Endometrial microvascular endothelial cells (primary cell): ENCODE data around the gene SYNPO2. TPM values are rescaled to one million over a fixed set of nuclear protein-coding genes. Genes with fewer than 3 reads are reported as not detected.

Source experiments
- in situ Hi-C: cut with HindIII; loops from 2 replicates; pipeline ENCODE4 v1.10.0; 2017; ENCODE audit warnings: low sequenced_read_pairs, low pct_unique_long_range_greater_than_20kb; ENCODE audit errors: inconsistent ontology term
- total RNA-seq: library from RNA; depleted of rRNA; stranded (reverse); fragments of >200 nt; gene quantifications from one replicate; pipeline ENCODE4 v1.2.3, GENCODE V29; 2015; ENCODE audit errors: inconsistent ontology term

The SYNPO2 gene, protein sequence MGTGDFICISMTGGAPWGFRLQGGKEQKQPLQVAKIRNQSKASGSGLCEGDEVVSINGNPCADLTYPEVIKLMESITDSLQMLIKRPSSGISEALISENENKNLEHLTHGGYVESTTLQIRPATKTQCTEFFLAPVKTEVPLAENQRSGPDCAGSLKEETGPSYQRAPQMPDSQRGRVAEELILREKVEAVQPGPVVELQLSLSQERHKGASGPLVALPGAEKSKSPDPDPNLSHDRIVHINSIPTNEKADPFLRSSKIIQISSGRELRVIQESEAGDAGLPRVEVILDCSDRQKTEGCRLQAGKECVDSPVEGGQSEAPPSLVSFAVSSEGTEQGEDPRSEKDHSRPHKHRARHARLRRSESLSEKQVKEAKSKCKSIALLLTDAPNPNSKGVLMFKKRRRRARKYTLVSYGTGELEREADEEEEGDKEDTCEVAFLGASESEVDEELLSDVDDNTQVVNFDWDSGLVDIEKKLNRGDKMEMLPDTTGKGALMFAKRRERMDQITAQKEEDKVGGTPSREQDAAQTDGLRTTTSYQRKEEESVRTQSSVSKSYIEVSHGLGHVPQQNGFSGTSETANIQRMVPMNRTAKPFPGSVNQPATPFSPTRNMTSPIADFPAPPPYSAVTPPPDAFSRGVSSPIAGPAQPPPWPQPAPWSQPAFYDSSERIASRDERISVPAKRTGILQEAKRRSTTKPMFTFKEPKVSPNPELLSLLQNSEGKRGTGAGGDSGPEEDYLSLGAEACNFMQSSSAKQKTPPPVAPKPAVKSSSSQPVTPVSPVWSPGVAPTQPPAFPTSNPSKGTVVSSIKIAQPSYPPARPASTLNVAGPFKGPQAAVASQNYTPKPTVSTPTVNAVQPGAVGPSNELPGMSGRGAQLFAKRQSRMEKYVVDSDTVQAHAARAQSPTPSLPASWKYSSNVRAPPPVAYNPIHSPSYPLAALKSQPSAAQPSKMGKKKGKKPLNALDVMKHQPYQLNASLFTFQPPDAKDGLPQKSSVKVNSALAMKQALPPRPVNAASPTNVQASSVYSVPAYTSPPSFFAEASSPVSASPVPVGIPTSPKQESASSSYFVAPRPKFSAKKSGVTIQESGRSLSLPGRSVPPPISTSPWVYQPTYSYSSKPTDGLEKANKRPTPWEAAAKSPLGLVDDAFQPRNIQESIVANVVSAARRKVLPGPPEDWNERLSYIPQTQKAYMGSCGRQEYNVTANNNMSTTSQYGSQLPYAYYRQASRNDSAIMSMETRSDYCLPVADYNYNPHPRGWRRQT
- 0.19 TPM for total RNA-seq

DNA sequence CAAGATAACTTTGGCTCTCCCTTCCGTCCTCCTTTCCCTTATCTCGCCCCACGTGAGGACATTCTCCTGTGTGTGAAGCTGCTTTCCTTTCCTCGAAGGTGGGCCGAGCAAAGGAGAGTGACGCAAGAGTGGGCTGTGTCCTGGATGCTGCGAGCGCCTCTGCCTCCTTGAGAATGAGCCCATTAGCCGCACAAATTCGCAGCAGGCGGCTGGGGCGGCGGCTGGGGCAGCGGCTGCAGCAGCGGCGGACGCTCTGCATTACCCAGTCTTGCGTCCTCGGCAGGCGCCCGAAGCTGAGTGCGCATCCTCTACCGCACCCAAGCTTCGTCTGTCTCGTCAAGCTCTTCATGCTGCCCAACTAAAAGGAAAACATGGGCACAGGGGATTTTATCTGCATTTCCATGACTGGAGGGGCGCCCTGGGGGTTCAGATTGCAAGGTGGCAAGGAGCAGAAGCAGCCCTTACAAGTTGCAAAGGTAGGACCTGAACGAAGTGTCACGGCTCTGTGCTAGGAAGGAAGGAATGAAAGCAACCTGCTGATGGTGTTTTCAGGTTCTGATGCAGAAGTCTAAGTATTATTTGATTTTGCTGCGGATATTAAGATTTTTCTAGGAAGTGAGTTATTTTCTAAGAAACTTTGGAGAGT is at the start of gene SYNPO2:
Gene SYNPO2, plus strand, starts transcription at position 189 of the 646 bp plus-strand sequence. Its CDS starts 183 bp downstream, at position 372.
- in situ Hi-C loops = no loop called here

DNA sequence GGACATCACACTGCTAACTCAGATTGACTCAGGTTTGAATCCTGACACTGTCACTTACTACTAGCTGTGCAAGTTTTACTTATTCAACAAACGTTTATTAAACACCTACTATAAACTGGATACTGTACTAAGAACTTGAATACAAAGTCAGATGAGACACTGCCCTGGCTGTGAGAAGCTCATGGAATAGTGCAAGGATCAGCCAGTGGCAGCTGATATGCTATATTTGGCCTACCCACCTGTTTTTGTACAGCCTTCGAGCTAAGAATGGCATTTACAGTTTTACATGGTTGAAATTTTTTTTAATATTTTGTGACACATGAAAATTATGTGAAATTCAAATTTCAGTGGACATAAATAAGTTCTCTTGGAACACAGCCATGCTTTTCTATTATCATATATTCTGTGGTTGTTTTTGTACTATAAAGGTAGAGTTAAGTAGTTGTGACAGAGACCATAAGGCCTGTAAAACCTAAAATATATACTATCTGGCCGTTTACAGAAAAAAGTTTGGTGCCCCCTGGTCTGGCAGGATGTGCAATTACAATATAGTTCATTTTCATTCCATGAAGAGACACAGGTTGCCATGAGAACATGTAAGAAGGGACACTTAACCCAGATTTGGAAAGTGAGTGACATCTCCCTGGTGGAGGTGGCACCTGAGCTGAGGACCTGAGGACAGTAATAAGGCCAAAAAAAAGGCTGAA is 49.3 kb upstream of the SYNPO2 start:
- in situ Hi-C loops = no loop called here

DNA sequence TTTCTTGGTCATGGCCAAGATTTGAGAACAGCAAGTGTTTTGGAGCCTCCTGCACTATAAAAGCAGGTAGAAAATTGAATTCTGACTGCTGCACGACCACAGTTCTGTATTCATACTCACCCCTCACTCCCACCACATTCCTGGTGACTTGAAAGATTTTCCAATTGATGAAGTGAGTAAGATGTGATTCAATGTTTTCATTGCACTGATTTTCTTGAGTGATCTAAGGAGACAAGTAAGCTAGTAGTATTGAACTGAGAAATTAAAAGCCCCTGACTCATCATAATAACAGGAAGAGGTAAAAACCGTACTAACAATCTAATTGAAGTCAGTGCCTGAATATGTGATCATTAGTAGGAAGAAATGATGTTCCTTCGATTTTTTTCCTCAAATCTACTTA is 46.6 kb upstream of the SYNPO2 start:
- in situ Hi-C loops = no loop called here

DNA sequence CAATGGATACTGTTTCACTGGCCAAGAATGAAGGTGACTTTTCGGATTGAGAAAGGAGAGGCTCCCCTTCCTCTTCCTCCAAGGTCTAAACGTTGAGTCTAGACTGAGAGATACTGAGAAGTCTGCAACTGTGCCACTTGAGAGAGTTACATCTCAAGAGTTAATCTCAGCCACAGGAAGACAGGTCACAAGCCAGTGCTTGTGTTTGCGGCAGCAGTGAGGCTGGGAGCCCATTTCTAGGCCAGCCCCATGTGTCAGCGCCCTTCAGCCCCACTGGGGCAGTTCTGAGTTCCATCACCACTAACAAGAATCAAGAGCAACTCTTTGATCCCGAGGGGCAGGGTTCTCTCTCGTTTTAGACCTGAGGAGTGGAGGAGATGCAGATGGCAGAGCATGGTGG is 45.4 kb upstream of the SYNPO2 start:
- in situ Hi-C loops = no loop called here

DNA sequence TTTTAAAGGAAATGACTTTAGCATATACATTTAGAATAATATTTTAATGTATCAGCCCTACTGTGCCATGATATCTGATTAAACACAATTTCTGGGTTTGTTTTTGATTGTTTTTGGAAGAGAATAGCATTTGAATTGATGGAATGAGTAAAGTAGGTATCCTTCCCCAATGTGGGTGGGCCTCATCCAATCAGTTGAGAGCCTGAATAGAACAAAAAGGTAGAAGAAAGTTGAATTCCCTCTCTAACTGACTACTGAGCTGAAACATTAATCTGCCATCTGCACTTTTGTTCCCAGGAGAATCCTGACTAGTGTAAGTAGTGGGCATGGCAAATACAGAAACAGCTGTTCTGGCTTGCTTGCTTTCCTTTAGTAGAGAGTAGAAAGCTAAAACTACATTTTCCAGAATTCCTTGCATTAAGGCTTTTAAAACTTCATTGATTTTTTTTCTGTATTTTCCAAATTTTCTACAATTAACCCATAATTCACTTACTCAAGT is 43.1 kb upstream of the SYNPO2 start:
- in situ Hi-C loops = no loop called here

DNA sequence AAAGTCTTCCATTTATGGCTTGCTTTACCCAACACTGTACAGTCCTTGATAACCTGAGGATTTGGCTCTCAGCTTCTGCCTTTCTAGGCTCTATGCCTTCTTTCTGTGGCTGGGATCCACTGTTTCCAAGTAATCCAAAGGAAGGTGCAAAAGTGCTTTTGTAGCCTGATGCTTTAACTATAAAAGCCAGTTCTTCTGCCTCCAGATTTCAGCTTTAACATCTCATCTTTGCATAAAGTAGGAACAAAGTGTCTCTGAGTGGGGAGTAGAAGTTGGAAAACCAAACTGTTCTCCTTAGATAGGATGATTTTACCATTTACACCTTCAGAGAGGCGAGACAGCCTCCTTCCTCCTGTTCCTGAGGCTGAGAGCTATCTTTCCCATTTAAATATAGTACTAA is 41.7 kb upstream of the SYNPO2 start:
- in situ Hi-C loops = no loop called here

DNA sequence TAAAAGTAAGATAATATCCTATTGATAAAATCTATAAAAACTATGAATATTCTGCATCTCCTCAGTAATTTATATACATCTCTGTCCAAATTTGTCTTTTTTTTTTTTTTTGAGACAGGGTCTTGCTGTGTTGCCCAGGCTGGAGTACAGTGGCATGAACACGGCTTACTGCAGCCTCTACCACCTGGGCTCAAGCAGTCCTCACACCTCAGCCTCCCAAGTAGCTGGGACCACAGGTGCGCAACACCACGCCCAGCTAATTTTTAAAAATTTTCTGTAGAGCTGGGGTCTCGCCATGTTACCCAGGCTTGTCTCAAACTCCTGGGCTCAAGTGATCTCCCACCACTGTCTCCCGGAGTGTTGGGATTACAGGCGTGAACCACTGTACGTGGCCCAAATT is 40.4 kb upstream of the SYNPO2 start:
- in situ Hi-C loops = no loop called here

DNA sequence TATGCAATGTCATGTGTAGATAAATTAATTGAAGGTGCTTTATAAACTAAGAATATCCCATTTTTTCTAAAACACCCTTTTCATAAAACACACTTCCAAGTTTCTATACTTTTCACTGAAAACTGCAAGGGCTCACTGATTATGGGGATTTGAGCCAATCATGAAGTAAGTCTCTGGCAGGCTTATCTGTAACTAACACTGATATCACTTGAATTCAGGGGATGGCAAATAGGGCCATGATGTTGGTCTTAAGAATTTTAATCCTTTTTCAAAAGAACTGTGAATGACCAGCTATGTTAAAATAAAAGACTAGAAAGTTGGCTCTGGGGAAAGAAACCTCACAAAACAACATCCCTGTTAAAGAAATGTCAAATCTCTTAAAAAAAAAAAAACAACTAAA is 39.8 kb upstream of the SYNPO2 start:
- in situ Hi-C loops = no loop called here

DNA sequence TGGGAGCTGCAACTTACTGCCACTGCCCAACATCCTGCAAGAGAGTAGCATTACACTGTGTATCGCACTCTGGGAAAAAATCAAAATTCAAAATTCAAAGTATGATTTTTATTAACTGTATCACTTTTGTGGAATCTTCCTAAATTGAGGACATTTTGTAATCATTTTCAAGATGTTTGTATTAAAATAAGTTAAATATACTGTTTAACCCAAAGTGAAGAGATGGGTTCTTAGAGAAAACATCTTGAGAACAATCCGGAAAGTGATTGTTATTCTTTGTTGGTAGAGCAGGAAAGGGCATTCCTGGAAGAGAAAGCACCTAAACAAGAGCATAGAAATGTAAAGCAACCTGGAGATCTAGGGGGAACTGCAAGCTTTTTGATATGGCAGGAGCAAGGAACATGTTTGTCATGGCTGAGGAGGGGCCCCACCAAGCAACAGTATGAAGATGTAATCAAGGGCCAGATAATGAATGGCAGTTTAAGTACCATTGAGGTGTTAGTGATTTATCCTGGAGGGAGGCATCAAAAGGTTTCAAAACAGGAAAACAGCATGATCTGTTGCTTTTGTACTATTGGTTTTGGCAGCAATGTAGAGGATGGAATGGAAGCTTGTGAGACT is 38.7 kb upstream of the SYNPO2 start:
- in situ Hi-C loops = no loop called here

DNA sequence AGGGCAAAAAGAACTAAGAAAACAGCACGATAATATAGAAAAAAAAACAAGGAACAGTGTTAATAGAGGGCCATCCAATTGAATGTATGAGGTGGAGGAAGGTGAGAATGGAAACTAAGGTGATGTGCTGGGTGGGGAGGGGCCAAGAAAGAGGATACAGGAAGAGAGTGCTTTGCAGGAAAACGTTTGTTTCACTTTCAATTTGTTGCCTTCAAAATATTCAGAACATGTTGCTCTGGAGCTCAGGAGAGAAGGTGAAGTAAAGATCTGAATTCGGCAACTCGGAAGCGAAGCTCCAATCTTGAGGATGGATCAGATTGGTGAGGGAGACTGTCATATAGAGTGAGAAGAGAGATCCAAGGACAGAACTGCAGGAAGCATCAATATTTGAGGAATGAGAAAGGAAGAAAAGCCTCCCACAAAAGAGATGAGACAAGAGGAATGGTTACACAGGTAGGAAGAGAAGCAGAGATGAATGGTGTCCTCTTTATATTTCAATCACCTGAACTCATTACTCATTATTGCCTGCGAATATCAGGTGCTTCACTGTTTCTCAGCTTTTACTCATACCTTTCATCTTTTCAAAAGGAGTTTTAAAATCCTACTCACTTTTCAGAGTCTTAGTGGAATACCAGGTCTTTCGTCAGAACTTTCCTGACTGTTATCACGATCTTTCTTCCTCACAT is 38.0 kb upstream of the SYNPO2 start:
- in situ Hi-C loops = no loop called here

DNA sequence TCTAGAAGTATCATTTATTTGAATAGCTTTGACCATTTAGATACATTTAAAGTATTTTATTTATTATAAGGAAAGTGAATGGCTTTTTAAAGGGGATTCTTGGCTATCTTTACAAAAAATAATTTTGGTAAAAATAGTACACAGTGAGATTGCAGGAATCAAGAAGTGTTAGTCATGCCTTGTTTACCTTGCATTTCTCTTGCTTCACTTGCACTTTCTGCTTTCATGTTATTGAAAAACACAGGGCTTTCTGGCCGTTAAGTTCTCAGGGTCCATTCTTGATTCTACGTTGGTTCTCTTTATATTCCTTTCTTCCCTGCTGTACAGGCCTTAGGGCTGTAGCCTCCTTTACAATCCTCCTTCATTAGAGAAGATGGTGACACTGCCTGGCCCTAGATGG is 30.9 kb upstream of the SYNPO2 start:
- in situ Hi-C loops = no loop called here

DNA sequence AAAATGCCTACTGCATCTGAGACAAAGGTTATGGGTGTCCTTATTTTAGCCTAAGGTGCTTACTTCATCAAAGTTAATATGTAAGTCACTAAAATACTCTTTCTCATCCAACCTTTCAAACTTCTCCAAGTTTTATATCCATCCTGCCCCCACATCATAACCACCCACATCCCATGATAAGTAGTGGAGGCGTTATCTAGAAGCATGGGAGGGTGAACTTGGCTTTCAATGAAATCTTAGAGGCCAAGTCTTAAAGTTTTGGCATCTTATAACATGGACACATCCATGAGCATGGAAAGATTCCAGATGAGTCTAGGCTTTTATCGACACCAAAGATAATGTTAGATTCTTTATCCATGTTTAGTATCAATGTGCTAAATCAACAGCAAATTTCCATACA is 29.9 kb upstream of the SYNPO2 start:
- in situ Hi-C loops = no loop called here

DNA sequence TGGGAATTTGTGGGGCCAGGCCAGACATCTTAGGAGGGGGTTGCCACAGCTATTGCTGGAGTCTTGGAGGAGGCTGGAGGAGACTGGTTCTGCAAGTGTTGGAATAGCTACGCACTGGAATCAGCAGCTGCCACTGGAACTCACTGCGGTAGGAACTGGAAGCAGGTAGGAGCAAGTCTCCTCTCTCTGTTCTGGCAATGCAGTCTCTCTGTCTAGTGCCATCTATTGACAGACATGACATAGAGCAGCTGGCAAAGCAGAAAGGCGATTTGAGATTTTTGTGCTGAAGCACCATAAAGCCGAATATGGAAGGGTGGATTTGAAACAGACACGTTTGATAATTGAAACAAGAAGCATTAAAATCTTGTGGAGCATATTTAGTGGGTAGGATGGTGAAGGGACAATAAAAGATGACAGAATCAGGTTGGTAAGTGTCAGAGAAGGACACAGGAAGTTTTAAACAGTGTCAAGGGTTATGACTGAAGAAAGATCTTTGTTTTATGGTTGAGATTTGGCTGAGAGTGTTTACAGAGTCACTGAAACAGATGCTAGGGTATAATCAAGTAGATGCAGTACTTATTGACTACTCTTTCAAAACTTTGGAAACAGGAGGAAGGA is 23.5 kb upstream of the SYNPO2 start:
- in situ Hi-C loops = no loop called here

DNA sequence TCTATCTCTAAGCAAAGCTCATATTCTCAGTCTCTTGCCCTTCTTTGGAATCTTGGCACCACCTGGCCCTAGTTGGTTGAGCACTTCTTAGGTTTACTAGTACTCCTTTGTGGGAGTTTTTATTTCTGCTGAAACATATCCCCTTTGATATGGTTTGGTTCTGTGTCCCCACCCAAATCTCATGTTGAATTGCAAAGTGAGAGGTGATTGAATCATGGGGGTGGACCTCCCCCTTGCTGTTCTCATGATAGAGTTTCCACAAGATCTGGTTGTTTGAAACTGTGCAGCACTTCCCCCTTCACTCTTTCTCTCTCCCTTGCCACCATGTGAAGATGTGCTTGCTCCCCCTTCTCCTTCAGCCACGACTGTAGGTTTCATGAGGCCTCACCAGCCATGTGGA is 22.2 kb upstream of the SYNPO2 start:
- in situ Hi-C loops = no loop called here

DNA sequence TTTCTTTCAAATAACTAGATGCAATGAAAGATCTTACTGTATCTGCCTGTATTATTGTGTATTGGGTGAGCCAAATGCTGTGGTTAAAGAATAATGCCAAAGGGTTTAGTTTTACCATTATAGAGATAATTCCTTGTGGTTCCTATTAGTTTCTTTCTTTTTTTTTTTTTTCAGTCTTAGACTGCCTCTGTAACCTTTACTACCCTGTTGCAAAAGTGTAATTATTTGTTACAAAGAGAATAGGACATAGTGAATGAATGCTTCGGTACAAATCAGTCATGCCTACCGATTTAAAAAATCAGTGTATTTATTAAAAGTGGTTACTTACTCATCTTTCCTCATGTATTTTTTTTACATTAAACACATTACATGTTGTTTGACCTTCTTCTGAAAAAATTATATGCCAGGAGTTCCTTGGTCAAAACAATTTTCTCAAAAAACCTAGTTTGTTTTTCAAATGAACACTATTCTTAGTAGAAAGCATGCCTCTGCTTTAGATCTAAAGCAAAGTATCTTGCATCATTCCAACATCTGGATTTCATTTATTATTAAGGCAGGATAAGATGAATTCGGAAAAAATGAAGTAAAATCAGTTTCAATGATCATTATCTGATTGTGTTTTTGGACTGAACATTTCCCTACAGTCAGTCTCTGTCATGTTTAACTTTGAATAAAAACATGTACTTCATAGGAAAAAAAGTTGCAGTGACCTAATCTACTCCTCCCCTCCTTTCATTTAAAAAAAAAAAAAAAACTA is 21.2 kb upstream of the SYNPO2 start:
- in situ Hi-C loops = no loop called here

DNA sequence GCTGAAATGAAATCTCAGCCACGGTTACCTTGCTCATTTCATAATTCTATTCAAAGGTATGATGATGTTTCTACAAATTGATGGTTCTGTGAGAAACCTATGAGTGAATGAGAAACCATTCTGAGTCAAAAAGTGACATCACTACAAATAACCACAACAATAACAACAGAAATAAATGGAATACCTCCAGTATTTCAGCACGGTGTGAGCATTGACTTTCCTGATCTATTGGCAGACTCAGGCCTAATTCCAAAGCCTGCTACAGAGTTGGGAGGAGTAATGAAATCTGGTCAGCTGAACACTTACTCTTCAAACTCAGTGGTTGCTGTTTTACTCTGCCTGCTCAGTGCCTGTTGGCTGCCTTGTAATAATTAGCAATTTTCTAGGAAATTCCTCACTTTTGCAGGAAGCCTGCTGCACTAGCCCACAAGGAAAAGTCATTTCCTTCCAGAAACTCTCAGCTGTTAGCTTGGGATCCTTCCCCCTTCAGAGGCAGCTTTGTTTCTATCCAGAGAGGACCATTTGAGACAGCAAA is 18.8 kb upstream of the SYNPO2 start:
- in situ Hi-C loops = no loop called here
